ENCODE data around the gene CELSR1.

Gene CELSR1

DNA sequence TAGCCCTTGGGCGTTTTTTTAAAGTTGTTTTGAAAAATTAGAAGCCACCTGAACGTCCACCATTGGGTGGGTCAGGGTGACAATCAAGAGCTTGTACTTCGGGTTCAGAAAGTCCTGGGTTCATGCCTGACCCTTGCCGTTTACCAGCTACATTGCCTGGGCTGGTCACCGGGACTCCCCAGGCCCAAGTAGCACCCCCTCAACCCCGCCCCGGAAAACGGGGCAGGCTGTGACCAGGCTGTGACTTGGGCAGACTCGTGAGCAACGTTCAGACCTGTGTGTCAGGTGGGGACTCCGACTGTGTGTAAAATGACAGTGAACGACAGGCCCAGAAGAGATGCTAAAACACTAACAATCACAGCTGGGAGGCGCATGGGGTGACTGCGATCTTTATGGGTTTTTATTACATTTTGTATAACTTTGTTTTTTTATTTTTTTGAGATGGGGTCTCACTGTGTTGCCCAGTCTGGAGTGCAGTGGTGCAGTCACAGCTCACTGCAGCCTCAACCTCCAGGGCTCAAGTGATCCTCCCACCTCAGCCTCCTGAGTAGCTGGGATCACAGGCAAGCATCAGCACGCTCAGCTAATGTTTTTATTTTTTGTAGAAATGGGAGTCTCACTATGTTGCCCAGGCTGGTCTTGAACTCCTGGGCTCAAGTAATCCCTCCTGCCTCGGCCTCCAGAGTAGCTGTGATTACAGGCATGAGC is 145.1 kb downstream of the CELSR1 start:
- TF ChIP-seq, protein P1, sequence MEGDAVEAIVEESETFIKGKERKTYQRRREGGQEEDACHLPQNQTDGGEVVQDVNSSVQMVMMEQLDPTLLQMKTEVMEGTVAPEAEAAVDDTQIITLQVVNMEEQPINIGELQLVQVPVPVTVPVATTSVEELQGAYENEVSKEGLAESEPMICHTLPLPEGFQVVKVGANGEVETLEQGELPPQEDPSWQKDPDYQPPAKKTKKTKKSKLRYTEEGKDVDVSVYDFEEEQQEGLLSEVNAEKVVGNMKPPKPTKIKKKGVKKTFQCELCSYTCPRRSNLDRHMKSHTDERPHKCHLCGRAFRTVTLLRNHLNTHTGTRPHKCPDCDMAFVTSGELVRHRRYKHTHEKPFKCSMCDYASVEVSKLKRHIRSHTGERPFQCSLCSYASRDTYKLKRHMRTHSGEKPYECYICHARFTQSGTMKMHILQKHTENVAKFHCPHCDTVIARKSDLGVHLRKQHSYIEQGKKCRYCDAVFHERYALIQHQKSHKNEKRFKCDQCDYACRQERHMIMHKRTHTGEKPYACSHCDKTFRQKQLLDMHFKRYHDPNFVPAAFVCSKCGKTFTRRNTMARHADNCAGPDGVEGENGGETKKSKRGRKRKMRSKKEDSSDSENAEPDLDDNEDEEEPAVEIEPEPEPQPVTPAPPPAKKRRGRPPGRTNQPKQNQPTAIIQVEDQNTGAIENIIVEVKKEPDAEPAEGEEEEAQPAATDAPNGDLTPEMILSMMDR (IDR thresholded peaks at IDR 0.05) = no peak
- TF ChIP-seq ZFX (IDR thresholded peaks at IDR 0.05; ENCODE audit: borderline replicate concordance) = no peak
- no peak overlapping the region for H3K27ac ChIP-seq

DNA sequence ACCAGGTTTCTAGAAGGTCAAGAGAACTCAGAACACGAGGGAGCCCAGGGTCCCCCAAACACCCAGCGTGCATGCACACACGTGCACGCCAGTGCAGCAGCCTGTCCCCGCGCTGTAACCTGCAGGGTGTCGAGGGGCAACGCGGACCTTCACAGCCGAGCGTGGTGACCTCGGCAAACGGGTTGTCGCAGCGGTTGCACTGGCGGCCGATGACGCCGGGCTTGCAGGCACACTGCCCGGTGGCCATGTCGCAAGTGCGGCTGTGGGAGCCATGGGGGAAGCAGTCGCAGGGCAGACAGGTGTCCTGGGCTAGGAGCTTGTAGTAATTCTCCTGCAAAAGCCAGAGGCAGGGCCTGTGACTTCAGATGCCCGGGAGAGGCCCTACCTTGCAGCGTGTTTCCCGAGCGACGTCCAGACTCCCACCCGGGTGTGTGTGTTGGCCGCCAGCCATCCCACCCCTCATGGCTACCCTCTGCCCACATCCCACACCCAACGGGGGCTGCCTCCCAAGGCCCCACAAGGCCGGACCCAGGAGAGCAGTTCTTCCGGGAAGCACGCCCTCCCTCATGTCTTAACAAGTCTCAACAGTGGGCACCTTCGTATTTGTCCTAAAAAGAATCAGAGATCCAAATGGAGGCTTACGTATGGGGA is 145.8 kb downstream of the CELSR1 start:
- no peak for TF ChIP-seq ZFX (IDR thresholded peaks at IDR 0.05; ENCODE audit: borderline replicate concordance)
- TF ChIP-seq, protein P1 (IDR thresholded peaks at IDR 0.05) = no peak
- H3K27ac ChIP-seq = peak overlapping the region; percentile 80

DNA sequence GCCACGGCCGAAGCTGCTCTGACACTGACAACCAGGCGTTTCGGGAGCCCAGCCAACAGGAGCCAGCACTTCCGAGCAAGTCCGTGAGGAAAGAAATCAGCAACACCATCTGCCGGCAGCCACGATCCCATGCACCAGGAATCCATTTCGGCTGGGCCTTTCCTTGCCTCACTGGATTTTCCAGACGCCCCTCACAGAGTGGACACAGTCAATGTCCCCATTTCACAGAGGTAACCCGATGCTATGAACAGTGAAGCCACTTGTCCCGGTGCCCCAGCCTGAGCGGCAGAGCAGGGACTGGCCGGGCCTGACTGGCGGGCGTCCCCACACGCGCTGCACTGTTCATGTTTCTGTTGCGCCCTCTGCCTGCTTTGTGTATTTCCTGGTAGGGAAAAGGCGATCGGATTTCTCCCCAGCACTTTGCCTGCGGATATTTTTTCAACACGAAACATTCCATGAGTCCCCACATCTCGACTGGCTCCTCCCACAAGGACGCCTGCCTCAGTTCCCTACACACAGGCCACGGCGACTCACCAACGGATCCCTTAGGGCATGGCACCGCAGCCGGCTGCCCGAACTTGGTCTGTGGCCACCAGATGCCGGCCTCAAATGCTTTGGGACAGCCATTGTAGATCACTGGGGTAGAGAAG is 146.6 kb downstream of the CELSR1 start:
- TF ChIP-seq ZFX (IDR thresholded peaks at IDR 0.05; ENCODE audit: borderline replicate concordance) = no peak
- TF ChIP-seq, protein P1 (IDR thresholded peaks at IDR 0.05) = peak; percentile 86
- H3K27ac ChIP-seq = peak overlapping the region; percentile 80

DNA sequence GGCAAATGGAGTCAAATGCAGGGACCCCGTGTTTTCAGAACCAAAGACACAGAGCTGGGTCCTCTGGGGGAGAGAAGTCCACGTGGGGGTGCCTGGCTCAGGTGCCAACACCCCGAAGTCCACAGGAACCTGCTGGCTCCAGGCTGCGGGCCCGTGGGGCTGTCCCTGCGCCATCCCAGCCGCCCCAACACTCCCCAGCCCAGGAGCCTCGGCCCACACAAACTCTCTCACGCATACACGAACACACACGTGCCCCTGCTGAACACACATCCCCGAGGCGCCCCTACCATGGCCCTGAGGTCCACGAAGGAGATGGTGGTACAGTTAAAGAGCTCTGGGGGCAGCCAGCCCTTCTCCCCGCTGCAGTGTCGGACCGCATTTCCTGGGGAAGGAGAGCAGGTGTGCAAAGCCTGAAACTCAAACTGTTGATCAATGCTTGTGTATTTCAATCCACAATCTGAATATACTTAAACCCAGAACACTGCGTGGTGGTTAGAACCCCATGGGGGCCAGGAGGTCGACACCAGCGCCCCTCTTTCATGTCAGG is 147.2 kb downstream of the CELSR1 start:
- no peak for TF ChIP-seq ZFX (IDR thresholded peaks at IDR 0.05; ENCODE audit: borderline replicate concordance)
- TF ChIP-seq, protein P1 (IDR thresholded peaks at IDR 0.05) = no peak
- peak overlapping the region; percentile 80 for H3K27ac ChIP-seq

DNA sequence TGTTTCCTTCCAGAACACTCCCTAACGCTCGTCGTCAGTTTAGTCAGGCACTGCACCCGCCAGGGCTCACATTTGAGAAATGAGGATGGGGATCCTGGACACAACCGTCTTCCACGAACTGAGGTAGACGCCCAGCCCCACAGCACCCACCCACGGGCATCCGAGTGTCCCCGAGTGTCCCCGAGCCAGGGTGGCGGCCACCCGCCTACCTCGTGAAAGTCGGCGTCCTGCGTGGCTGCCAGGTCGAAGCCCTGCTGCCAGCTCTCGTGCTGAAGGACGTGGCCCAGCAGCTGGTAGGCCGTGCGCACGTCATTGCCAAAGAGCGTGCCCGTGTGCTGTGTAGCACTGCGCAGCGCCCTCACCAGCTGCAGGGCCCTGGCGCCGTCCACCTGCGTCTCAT is 148.3 kb downstream of the CELSR1 start:
- TF ChIP-seq, protein P1 (IDR thresholded peaks at IDR 0.05) = no peak
- H3K27ac ChIP-seq = no peak overlapping the region

DNA sequence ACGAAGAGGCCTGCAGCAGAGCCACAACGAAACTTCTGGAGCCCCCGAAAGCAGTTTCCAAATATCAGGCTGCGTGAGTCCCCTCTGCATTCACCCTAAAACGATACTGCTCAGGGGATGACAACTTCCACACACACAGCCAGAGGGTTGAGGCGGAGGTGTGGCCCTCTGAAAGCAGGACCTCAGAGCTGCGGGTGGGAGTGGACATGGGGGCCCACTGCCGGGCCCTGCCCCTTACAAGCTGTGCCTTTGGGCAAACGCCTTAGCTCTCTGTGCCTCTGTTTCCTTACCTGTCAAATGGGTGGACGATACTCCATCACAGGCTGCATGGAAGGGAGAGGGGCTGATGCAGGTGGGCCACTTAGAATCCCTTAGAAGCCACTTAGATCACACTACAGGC is 148.8 kb downstream of the CELSR1 start:
- no peak overlapping the region for H3K27ac ChIP-seq
- TF ChIP-seq, protein P1 (IDR thresholded peaks at IDR 0.05) = no peak
- no peak for TF ChIP-seq ZFX (IDR thresholded peaks at IDR 0.05; ENCODE audit: borderline replicate concordance)

All from 22Rv1 (cell line).